NCI-H2196 (cell line): ENCODE measurements around the gene ZNF576.
"Not testable (repeated sequence)": the region's sequence is repeated elsewhere in the genome, so short reads cannot be mapped to it uniquely, and the experiment has no call there.

Experiments used
- DNase-seq: peaks from one replicate; lab custom pipeline; 2025; ENCODE audit not compliant: unreplicated experiment; lab: John Stamatoyannopoulos, UW

The ZNF576 gene

DNA sequence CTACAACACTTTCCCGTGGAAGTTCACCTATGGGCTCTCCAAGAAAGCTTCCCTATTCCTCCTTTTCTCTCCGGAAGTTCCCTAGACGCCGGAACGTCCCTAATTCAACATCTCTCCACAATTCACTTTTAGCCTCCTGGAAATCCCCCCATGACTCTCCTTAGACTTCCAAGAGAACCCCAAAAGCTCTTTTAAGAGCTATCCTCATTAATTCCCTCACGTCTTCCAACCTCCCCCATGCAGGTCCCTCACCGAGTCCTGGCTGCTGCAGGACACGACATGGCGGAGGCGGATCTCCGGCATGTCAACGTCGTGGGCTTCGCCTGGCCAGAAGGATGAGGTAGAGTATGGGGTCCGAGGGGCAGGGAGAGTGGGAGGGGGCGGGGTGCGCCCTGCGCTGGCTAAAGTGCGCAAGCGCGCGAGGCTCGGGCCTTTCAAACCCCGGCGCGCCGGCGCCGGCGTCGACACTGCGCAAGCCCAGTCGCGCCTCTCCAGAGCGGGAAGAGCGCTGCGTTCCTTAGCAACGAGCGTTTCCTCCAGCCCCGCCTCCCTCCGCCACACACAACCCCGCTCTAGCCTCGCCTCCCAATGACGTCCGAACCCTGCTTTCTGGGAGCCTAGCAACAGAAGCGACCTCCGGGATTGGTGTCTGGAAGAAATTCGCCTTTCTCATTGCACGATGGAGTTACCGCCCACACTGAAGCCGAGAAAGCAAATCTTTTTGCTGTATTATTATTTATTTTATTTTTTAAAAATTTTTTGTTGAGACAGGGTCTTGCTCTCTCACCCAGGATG is 21.0 kb upstream of the ZNF576 start, which contains the start of the genes PINLYP and XRCC1:
Gene PINLYP (plus strand): TSS at position 646 of the 795 bp plus-strand sequence. CDS start 1,391 bp downstream, outside the sequence.
Gene XRCC1 (minus strand): TSS at position 372 of the 795 bp plus-strand sequence. CDS start 69 bp downstream, at position 303.
- peak; percentile 99 for DNase-seq

DNA sequence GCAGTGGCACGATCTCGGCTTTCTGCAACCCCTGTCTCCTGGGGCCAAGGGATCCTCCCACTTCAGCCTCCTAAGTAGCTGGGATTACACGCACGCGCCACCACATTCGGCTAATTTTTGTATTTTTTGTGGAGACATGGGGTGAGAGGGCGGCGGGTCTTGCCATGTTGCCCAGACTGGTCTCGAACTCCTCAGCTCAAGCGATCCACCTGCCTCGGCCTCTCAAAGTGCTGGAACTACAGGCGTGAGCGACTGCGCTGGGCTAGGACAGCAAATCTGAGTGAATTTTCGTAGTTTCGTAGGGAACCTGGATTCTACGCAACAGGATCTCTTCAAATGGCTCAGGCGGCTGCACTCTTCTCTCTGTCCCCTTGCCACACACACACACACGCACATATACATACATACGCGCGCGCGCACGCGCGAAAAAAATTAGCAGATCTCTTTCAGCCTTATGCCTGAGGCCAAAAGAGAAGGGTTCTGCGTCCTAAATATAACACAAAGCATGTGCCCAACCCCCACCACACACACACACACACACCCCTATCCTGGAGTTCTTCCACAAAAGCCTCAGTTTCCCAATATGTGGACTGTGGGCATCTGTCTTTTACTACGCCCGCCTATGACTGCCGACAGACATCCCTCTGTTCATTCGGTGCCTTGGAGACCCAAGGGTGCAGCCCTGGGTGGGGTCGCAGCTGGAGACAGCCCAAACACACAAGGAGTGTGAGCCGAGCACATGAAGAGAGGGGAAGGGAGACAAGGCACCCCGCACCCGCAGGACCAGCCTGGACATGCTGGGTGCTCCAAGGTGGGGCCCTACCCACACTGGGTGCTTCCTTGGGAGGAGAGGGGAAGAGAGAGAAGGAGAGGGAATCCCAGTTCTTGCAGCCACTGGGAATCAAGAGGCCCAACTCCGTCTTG is 20.2 kb upstream of the ZNF576 start:
- DNase-seq: no peak

DNA sequence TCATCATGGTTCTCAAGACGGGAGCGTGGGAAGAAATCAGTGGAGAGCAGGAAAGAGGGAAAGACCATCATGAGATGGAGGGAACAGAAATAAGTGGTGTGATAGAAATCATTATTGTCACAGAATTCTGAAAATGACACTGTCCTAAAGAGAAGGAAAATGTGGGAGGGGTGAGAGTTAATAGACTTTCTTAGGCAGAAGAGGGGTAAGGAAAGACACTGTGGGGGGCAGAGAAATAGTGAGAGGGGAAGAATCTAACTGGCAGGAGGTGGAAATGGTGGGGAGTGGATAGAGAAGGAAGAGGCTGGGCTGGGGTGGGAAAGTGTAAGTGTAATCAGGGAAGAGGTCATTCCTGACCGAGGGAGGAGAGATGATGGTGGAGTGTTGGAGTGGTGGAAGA is 17.6 kb upstream of the ZNF576 start:
- DNase-seq: no peak

DNA sequence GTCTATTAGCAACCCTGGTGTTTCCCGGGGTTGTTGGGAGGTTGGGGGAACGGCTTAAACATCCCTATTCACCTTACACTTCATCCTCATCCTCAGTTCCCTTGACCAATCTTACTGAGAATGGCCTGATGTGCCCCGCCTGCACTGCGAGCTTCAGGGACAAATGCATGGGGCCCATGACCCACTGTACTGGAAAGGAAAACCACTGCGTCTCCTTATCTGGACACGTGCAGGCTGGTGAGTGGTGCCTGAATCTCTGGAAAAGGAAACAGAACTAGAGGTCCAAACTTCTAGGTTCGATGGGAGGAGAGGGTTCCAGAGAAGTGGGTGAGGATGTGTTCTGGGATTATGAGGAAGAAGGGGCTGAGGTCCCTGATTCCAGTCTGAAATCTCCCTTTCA is 14.9 kb upstream of the ZNF576 start:
- DNase-seq: no peak

DNA sequence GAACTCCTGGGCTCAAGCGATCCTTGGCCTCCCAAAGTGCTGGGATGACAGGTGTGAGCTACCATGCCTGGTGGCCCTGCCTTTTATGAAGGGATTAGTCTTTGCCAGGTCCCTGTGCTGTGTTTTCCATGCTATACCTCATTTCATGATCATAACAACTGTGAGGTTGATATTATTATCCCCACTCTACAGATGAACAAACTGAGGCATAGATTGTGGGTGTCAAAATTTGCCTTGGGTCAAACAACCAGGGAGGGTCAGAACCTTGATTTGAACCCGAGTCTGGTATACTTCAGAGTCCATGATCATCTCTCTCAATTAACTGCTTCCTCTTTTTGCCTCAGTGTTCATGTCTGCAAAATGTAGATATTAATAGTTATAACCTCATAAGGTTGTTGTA is 13.9 kb upstream of the ZNF576 start:
- no peak for DNase-seq

DNA sequence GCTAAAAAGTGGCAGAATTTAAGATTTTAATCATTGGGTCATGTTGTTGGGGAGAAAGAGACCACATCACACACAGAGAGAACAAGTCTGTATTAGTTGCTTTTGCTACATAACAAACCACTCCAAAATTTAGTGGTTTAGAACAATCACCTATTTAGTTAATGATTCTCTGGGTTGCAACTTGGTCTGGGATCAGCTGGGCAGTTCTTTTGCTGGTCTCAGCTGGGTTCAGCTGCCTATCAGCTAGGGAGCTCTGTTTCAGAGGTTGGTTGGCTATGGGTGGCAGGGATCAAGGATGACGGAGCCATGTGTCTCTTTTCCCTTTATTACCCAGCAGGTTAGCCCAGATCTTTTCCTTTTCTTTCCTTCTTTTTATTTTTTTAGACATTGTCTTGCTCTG is 11.9 kb upstream of the ZNF576 start:
- no peak for DNase-seq

DNA sequence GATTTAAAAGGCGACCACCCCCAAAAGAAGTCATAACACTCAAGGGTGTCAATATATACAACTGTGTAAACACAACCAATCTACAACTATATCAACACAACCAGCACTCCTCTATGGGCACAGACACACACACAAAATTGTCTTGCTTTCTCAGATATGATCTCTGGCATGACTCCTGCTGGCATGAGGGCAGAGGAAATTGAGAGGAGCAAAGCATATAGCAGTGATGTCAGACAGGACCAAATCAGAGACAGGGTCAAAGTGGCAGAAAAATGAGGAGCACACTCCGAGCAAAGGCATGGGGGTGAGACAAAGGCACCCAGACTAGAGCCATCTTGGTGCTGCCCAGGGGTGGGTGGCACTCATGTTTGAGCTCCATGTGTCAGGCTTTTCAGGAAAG is 10.0 kb upstream of the ZNF576 start:
- no peak for DNase-seq

DNA sequence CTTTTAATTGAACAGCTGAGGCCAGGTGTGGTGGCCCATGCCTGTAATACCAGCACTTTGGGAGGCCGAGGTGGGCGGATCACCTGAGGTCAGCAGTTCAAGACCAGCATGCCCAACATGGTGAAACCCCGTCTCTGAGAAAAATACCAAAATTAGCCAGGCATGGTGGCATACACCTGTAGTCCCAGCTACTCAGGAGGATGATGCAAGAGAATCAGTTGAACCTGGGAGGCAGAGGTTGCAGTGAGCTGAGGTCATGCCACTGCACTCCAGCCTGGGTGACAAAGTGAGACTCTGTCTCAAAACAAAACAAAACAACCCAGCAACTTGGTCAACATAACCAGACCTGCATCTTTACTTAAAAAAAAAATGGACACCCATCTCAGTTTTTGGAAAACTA is 9.4 kb upstream of the ZNF576 start:
- DNase-seq: not testable (repeated sequence)

DNA sequence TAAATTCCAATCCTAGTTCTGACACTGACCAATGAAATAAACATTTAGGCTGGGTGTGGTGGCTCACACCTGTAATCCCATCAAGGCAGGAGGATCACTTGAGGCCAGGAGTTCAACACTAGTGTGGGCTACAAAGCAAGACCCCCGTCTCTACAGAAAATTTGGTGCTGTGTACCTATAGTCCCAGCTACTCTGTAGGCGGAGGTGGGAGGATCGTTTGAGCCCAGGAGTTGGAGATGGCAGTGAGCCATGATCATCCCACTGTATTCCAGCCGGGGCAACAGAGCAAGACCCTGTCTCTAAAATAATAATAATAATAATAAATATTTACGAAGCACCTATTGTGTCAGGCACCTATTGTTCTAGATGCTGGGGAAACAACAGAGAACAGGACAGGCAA is 7.1 kb upstream of the ZNF576 start:
- DNase-seq: no peak

DNA sequence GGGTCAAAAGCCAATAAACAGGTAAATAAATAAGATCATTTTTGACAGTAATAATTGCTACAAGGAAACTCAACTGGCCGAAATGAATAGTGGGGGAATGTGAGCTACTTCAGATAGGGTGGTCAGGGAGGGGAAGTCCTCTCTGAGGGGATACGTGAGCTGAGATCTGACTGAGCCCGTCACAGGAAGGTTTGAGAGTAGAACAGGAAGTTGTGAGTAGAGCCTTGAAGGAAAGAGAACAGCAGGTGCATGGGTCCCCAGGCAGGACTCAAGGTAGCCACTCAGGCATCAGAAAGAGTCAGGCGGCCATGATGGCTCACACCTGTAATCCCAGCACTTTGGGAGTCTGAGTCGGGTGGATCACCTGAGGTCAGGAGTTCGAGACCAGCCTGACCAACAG is 6.7 kb upstream of the ZNF576 start:
- no peak for DNase-seq

DNA sequence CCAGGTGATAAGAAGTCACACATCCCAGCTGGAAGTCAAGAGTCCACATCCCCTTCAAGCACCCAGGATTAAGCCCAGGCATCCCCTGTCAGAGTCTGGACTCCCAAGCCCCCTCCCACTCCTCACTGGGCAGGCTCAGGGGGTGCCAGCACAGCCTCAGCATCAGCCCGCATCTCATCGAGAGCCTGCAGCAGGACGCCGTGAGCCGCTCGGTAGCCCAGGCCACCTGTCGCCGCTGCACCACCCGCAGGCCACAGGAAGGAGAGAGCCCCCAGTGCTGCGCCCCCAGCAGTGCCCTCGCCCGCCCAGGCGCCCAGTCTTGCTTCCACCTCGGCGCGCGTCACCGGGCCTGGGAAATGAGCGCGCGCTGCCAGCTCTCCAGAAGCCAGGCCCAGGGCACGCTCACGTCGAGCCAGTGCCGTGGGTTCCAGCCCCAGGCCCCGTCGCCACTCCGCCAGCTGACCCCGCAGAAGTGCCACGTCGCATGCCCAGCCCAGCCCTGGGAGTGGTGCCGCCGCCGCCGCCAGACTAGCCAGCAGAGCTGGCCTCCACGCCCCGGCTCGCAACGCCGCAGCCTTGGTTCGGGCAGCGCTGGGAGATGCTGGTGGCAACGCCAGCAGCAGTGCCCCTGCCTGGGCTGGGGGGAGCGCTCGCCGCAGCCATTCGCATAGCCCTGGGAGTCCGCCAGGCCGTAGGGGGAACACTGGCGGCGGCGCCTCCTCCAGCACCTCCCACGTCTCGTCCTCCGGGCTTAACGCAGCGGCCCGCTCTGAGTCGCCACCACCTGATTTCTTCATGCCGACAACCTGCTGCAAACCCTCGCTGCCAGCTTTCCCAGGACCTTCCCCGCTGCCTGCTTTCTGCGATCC is 4.3 kb upstream of the ZNF576 start:
- DNase-seq: no peak

DNA sequence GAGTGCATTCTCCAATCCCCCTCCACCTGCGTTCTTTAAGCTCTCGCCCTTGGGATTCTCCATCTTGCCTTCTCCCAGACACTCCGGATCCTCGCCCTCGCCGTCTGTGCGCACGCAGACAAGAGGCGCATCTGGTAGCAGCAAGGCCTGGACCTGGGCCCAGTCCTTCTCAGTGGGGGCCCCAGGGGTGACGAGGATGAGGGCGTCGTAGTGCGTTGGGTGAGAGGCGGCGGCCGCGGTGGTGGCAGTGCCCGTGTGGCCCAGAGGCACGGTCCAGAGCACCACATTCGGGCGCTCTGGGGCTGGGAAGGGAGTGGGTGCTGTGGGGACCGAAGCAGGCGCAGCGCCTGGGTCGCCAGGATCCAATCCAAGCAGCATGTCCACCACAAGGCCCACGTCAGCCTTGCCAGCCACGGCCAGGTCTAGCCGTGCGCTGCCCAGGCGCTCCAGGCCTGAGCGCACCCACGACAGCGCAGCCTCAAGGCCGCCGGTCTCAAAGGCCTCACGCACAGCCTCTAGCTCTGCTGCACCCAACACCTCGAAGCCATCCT is 3.5 kb upstream of the ZNF576 start:
- no peak for DNase-seq

DNA sequence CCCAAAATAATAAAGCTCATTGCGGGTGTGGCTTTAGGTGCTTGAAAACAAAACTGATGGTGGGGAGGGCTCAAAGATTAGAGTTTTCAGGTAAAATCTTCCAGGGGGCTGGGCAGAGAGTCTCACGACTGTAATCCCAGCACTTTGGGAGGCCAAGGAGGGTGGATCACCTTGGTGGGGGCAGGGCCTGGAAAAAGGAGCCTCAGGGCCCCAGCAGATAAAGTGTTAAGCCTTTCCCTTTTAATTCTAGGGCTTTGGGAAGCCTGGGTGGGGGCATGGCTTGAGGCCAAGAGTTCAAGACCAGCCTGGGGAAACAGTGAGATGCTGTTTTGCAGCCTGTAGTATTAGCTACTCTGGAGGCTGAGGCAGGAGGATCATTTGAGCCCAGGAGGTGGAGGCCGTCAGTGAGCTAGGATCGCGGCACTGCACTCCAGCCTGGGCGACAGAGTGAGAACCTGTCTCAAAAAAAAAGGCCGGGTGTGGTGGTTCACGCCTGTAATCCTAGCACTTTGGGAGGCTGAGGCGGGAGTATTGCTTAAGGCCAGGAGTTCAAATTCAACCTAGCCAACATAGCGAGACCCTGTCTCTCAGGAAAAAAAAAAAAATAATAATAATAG is 2.2 kb upstream of the ZNF576 start:
- no peak for DNase-seq

DNA sequence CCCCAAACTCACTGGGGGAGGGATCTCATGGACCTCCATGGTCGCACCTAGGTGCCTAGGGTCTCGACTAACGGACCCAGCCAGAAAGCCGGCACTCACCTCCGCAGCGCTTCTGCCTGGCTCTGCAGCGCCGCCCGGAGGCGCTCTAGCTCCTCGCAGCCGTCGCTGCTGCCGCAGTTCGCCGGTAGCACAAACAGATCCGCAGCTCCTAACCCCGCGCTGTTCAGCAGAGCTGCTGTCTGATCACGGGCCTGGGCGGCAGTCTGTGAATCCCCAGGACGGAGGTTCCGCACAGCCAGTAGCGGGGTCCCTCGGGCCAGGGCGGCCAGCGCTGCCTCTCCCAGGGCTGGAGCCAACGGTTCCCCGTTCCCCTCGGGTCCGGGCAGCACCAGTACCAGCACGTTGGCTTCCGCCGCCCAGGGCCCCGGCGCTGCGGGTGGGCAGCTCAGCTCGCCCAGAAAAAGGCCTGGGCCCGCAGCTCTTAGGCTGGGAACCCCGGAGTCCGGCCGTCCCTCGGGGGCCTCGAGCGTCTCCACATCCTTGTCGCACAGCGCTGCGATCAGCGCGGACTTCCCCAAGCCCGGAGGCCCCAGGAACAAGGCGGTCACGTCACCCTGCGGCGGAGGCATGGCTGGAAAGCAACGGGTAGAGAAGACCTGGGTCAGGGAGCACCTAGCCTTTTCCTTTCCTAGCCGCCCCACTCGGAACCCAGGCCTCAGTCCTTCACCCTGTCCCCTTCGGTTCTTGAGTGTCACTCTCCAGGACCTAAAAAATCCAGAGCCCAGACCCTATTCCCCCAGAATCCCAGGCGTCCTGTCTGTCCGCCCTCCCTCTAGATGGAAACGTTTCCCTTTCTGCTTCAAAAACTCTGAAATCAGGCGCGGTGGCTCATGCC is 1.4 kb upstream of the ZNF576 start:
- DNase-seq: peak; percentile 76

DNA sequence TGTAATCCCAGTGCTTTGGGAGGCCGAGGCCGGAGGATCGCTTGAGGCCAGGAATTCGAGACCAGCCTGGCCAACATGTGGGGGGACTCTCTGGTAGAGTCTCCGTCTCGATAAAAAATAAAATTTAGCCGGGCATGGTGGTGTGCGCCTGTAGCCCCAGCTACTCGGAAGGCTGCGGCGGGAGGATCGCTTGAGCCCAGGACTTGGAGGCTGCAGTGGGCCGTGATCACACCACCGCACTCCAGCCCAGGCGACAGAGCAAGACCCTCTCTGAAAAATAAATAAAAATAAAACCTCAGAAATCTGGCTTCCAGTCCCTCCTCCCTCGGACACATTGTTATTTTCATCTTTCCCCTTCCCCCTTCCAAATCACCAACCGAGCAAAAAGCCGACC is 793 bp upstream of the ZNF576 start:
- DNase-seq: no peak

DNA sequence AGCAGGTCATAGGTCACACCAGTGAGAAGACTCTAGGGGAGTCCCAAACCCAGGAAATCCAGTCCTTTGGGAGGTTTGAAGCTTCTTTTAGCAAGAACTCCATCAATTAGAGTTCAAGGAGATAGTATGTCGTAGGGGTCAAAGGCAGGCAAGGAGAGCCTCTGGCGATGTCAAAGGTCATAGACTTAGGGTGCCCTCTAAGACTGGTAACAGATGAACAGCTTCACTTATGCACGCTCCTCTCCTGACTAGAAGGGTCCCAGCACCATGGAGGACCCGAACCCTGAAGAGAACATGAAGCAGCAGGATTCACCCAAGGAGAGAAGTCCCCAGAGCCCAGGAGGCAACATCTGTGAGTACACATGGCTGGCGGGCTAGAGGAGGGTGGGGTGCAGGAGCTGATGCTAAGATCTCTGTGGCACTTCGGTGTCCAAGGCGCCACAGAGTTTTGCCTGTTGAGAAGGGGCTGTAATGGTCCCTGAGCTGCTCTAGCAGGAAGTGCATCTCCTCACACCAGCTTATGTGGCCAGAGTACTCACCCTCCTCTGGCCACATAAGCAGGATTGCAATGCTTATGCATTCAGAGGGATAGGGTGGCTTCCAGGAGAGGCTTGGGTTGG is 557 bp downstream of the ZNF576 start:
- no peak for DNase-seq

DNA sequence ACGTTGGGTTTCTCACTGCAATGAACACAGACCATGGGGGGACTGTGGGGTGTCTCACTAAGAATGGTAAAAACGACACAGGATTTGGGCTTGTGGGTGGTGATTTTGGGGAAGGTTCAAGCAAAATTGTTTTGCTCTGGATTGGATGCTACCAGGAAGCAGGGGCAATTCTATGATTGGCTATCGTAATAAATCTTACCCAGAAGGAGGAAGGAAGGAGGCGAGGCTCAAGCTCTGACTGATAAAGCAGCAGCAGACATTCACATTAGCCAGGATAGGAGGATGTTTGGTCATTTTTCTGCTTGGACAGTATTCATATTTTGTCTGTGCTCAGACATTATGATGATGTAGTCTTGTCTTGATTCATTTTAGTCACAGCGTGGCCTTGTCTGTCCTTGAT is 1.5 kb downstream of the ZNF576 start:
- no peak for DNase-seq

DNA sequence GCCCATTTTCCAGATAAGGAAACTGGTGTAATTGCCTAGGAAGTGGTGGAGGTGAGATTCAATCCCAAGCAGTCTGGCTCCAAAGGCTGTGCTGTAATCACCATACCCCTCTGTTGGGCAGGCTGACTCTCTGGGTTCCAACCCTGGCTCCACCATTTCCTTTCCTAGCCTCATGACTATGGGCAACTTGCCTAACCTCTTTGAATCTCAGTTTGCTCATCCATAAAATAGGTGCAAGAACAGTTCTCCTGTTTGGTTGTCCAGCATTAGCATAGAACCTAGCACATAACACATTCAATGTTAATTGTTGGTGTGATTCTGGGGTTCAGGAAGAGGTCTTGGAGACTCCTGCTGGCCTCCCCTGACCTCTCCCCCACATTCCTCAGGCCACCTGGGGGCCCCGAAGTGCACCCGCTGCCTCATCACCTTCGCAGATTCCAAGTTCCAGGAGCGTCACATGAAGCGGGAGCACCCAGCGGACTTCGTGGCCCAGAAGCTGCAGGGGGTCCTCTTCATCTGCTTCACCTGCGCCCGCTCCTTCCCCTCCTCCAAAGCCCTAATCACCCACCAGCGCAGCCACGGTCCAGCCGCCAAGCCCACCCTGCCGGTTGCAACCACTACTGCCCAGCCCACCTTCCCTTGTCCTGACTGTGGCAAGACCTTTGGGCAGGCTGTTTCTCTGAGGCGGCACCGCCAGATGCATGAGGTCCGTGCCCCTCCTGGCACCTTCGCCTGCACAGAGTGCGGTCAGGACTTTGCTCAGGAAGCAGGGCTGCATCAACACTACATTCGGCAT is 2.2 kb downstream of the ZNF576 start:
- no peak for DNase-seq
